K562 (cell line): ENCODE results near the gene ASB15. TPM values are rescaled to one million over a fixed set of nuclear protein-coding genes. Genes with fewer than 3 reads are reported as not detected.

Source experiments
- ATAC-seq: fragments of 200-7000 bp; cut with Tn5 transposase; 3 replicates; pipeline ENCODE4 v1.9.1; 2020; ENCODE audit warnings: moderate library complexity
- BruUV-seq: library from RNA; stranded (reverse); fragments of 400-500 nt; replicated peaks from 2 replicates; lab custom pipeline; 2021; lab: Mats Ljungman, UMichigan
- CTCF ChIA-PET: fragments of 300-600 bp; formaldehyde crosslinking; extraction: SDS; loops from one replicate; lab custom pipeline; 2021; ENCODE audit warnings: low intra/inter-chr PET ratio; lab: Yijun Ruan, JAX
- POLR2A ChIA-PET: fragments of 300-600, 350-650 bp; sonication (Branson Sonifier 250); formaldehyde crosslinking; extraction: SDS; loops from one replicate; lab custom pipeline; 2021; ENCODE audit warnings: antibody characterized with exemption, inconsistent platforms; lab: Yijun Ruan, JAX
- DNase-seq, 4 experiments: peaks; one replicate each; pipeline versions ENCODE4 v3.0.0 to v3.0.0-alpha.2; 2011 to 2018; ENCODE audit warnings: low spot score in 3 of 4, mixed read lengths in 3 of 4; ENCODE audit errors: extremely low read depth in 1 of 4
- FAIRE-seq: peaks from 2 replicates; lab custom pipeline; 2011; peaks lifted over from hg19 to GRCh38; lab: Jason Lieb, UNC
- H2AFZ ChIP-seq: 2 replicates; pipeline ENCODE4 v1.6.0; 2011; ENCODE audit warnings: low read depth, low read length, control low read depth, inconsistent platforms
- H3K27ac ChIP-seq: fragments of 200-600 bp; 3 replicates; pipeline ENCODE4 v1.8.0; 2011; ENCODE audit warnings: low read depth, mild to moderate bottlenecking, control low read depth, inconsistent platforms, low read length, moderate library complexity, mixed read lengths; ENCODE audit errors: extremely low read depth
- H3K27me3 ChIP-seq, 2 experiments: fragments of 300-600 bp in 1 of 2; 2 replicates in 1 of 2; 3 replicates in 1 of 2; pipeline versions ENCODE4 v1.6.0 to v1.8.0; 2011; ENCODE audit warnings: inconsistent platforms in 2 of 2, low read length in 2 of 2, mild to moderate bottlenecking in 1 of 2, mixed read lengths in 1 of 2, moderate library complexity in 1 of 2; ENCODE audit not compliant: control insufficient read depth in 2 of 2, insufficient read depth in 2 of 2
- H3K36me3 ChIP-seq: fragments of 300-600 bp; 3 replicates; pipeline ENCODE4 v1.8.0; 2011; ENCODE audit warnings: mild to moderate bottlenecking, low read length, inconsistent platforms; ENCODE audit not compliant: control insufficient read depth, insufficient read depth
- H3K4me1 ChIP-seq, 2 experiments: fragments of 200-600 bp in 1 of 2; replicated peaks in 1 of 2; 2 replicates in 1 of 2; 3 replicates in 1 of 2; pipeline versions ENCODE4 v1.5.1 to v1.8.0; 2011; ENCODE audit warnings: inconsistent platforms in 2 of 2, low read length in 2 of 2, mild to moderate bottlenecking in 1 of 2, mixed read lengths in 1 of 2, moderate library complexity in 1 of 2; ENCODE audit not compliant: control insufficient read depth in 2 of 2, insufficient read depth in 2 of 2
- H3K4me2 ChIP-seq: 2 replicates; pipeline ENCODE4 v1.6.1; 2011; ENCODE audit warnings: low read length, control low read depth, inconsistent platforms, mixed read lengths; ENCODE audit not compliant: insufficient read depth
- H3K4me3 ChIP-seq: fragments of 200-600 bp; sonication (generic), shearing (Covaris generic); 2 replicates; pipeline ENCODE4 v1.5.1; 2016; ENCODE audit warnings: control low read depth, inconsistent platforms
- H3K79me2 ChIP-seq: fragments of 200-600 bp; 3 replicates; pipeline ENCODE4 v1.8.0; 2011; ENCODE audit warnings: low read length, inconsistent platforms; ENCODE audit not compliant: control insufficient read depth, insufficient read depth
- H3K9ac ChIP-seq, 2 experiments: 2 replicates each; pipeline versions ENCODE4 v1.6.0 to v1.6.1; 2011; ENCODE audit warnings: low read depth in 2 of 2, low read length in 2 of 2, control low read depth in 1 of 2, inconsistent platforms in 1 of 2, mild to moderate bottlenecking in 1 of 2, mixed read lengths in 1 of 2; ENCODE audit not compliant: insufficient read depth in 1 of 2
- H3K9me1 ChIP-seq: one replicate; pipeline ENCODE4 v1.6.0; 2011; ENCODE audit warnings: inconsistent platforms, mild to moderate bottlenecking, low read length, moderate library complexity; ENCODE audit not compliant: control insufficient read depth, insufficient read depth
- H3K9me3 ChIP-seq: replicated peaks from 2 replicates; pipeline ENCODE4 v1.5.1; 2011; ENCODE audit warnings: low read depth, low read length, inconsistent platforms; ENCODE audit not compliant: control insufficient read depth, insufficient read depth
- H4K20me1 ChIP-seq: replicated peaks from 2 replicates; pipeline ENCODE4 v1.6.1; 2011; ENCODE audit warnings: low read length, inconsistent platforms, mixed read lengths; ENCODE audit not compliant: control insufficient read depth, insufficient read depth
- BCL6 ChIP-seq: fragments of 250-450 bp; sonication (Bioruptor Pico); IDR thresholded peaks from 2 replicates; pipeline ENCODE4 v1.4.0; 2020
- FOSL1 ChIP-seq: fragments of 200-800 bp; sonication (Bioruptor generic); conservative IDR thresholded peaks from 2 replicates; pipeline ENCODE4 v1.6.1; 2016; ENCODE audit warnings: missing genetic modification characterization, missing compliant biosample characterization
- JUN ChIP-seq, 2 experiments: sonication (generic) in 1 of 2; formaldehyde crosslinking in 1 of 2; IDR thresholded peaks; 2 replicates each; pipeline versions ENCODE4 v1.6.1 to v1.8.0; 2012 to 2022; ENCODE audit warnings: borderline replicate concordance in 2 of 2, mild to moderate bottlenecking in 2 of 2, improper control_type of control experiment in 1 of 2, low read depth in 1 of 2, low read length in 1 of 2, missing genetic modification reagents in 1 of 2
- JUND ChIP-seq, 2 experiments: IDR thresholded peaks; 2 replicates in 1 of 2; 3 replicates in 1 of 2; pipeline ENCODE4 v1.6.1; 2011; ENCODE audit warnings: borderline replicate concordance in 2 of 2, low read depth in 2 of 2, low read length in 2 of 2, improper control_type of control experiment in 1 of 2, missing biosample characterization in 1 of 2, missing genetic modification characterization in 1 of 2, missing genetic modification reagents in 1 of 2
- RERE ChIP-seq: sonication (generic); formaldehyde crosslinking; IDR thresholded peaks from 2 replicates; pipeline ENCODE4 v1.8.0; 2023; ENCODE audit warnings: missing genetic modification reagents, mild to moderate bottlenecking, borderline replicate concordance
- RUNX1 ChIP-seq: sonication (generic); IDR thresholded peaks from 2 replicates; pipeline ENCODE4 v1.6.1; 2016; ENCODE audit warnings: antibody characterized with exemption, low read depth
- ZNF280A ChIP-seq: fragments of 450-650 bp; IDR thresholded peaks from 2 replicates; pipeline ENCODE4 v1.6.1; 2018; ENCODE audit warnings: mild to moderate bottlenecking, low read depth; ENCODE audit not compliant: partially characterized antibody
- WGBS: fragments of 100-300 bp; shearing (Covaris generic); methylation state at CpG from one replicate; pipeline ENCODE4 v1.1.6; 2016; ENCODE audit warnings: low coverage, mixed read lengths; ENCODE audit not compliant: insufficient coverage; ENCODE audit errors: missing lambda C conversion rate; 5-methylcytosine and 5-hydroxymethylcytosine counted together
- in situ Hi-C: fragments of 300-500 bp; cut with MboI; formaldehyde crosslinking; loops from 4 replicates; pipeline ENCODE4 v1.15.0; 2018; ENCODE audit warnings: inconsistent platforms, mixed read lengths
- intact Hi-C: fragments of 100-400 bp; cut with micrococcal nuclease; formaldehyde crosslinking; loops from 2 replicates; pipeline ENCODE4 v1.14.2; 2022
- polyA plus RNA-seq, 8 experiments: library from polyadenylated mRNA; depleted of rRNA in 4 of 8; stranded (reverse) in 5 of 8; unstranded in 3 of 8; fragments of >200 nt; fragmentation: Nextera tagmentation in 2 of 8; fragmentation: Illumina TruSeq in 1 of 8; extraction: Ambion mirVana in 2 of 8; extraction: Trizol in 1 of 8; gene quantifications; 2 replicates each; pipeline versions ENCODE4 v1.2.1 to v1.2.3, GENCODE V29; 2011 to 2014; ENCODE audit warnings: inconsistent platforms in 1 of 8, missing spikeins in 1 of 8
- total RNA-seq, 7 experiments: library from RNA; depleted of rRNA in 6 of 7; stranded (reverse); fragments of >200 nt in 6 of 7; fragmentation: Illumina TruSeq in 2 of 7; extraction: Trizol in 2 of 7; gene quantifications; 2 replicates each; pipeline versions ENCODE4 v1.2.1 to v1.2.3, GENCODE V29; 2011 to 2021; ENCODE audit warnings: low replicate concordance in 1 of 7

Gene ASB15
- total and polyA plus RNA-seq, 9 of the 15 experiments (the other 6 are each of a cell fraction or from before 2014, with no cell fraction given): 0.03 to 0.14 (median 0.04) TPM; not detected in 3

- Histone ChIP-seq H3K9ac (no peak overlapping the region), H3K9me3 (no peaks in the 10 kb centered on the region), H3K27ac (no peak overlapping the region), H3K36me3 (no peaks in the 10 kb centered on the region), H3K79me2 (no peaks in the 10 kb centered on the region), H3K9me1 (no peaks in the 10 kb centered on the region), H2AFZ (no peak overlapping the region), H3K4me3 (no peak overlapping the region), H3K27me3 (no peaks in the 10 kb centered on the region), H3K4me1 (peaks cover 0 to 7% of the 10 kb centered on the region in 2 experiments; a peak in 4 of 5 replicates), H3K4me2 (no peak overlapping the region), H4K20me1 (no peaks in the 10 kb centered on the region)
- ATAC-seq: 0 out of 3 replicates have a peak, but pooled peaks have one; percentile 25
- no peak for DNase-seq
- ChIA-PET CTCF (no interaction called here), POLR2A (interaction anchor here (1.6 kb wide), 1 partner anchor 23 kb away, joined by 5 read pairs; no protein-coding TSS in a partner anchor)
- in situ Hi-C loops (no loop called here), intact Hi-C loops (no loop called here)
- no peak for FAIRE-seq
- no TSS peak for BruUV-seq
- TF ChIP-seq JUN (IDR thresholded peaks at IDR 0.05; ENCODE audit: borderline replicate concordance, low read depth, low read length) (0 out of 2 replicates have a peak, but pooled peaks have one; percentile 27), JUN (CRISPR knock-in tag; IDR thresholded peaks at IDR 0.05; ENCODE audit: borderline replicate concordance) (no peak), RERE (CRISPR knock-in tag) (no peak), BCL6 (no peak), RUNX1 (no peak), JUND (IDR thresholded peaks at IDR 0.05; ENCODE audit: borderline replicate concordance, low read depth, low read length) (peak; percentile 29; the same call in 1 of the 2 replicates), JUND (tag; IDR thresholded peaks at IDR 0.05; ENCODE audit: borderline replicate concordance, low read depth, low read length) (no peak), ZNF280A (no peak), FOSL1 (tag) (0 out of 2 replicates have a peak, but pooled peaks have one; percentile 32)
- WGBS: 29% methylated on average over 1 of the region's 1 CpG
Measured at GRCh38 chr7:123571684-123572083, 29.9 kb upstream of the ASB15 start.
